Thyroid gland (tissue), 4 donors: ENCODE measurements around the gene CFDP1. TPM values are rescaled to one million over a fixed set of nuclear protein-coding genes. Genes with fewer than 3 reads are reported as not detected.

Source experiments
- DNase-seq, 2 donors: peaks; one replicate each; pipeline ENCODE4 v3.0.0-alpha.2; 2019
- H3K27ac ChIP-seq, 3 donors: fragments of 200-600 bp; sonication (generic); 1 replicate in 2 of 3; 2 replicates in 1 of 3; pipeline ENCODE4 v1.5.1; 2016 to 2019; ENCODE audit warnings: mild to moderate bottlenecking in 1 of 3, moderate library complexity in 1 of 3
- H3K27me3 ChIP-seq: fragments of 200-600 bp; sonication (generic); one replicate; pipeline ENCODE4 v1.5.1; 2019
- H3K36me3 ChIP-seq, 2 donors: fragments of 200-600 bp; sonication (generic); one replicate each; pipeline ENCODE4 v1.5.1; 2016 to 2019
- H3K4me1 ChIP-seq, 2 donors: fragments of 200-600 bp; sonication (generic); one replicate each; pipeline ENCODE4 v1.5.1; 2017 to 2019
- H3K4me3 ChIP-seq, 3 donors: fragments of 200-600 bp; sonication (generic); replicated peaks in 1 of 3; 1 replicate in 2 of 3; 2 replicates in 1 of 3; pipeline ENCODE4 v1.5.1; 2016; ENCODE audit warnings: mild to moderate bottlenecking in 1 of 3
- H3K9me3 ChIP-seq: fragments of 200-600 bp; sonication (generic); one replicate; pipeline ENCODE4 v1.5.1; 2017
- CTCF ChIP-seq, 6 experiments: fragments of 200-600 bp in 3 of 6; fragments of 450-650 bp in 3 of 6; sonication (generic) in 3 of 6; IDR thresholded peaks; one replicate each; pipeline ENCODE4 v1.5.1; 2016 to 2019; ENCODE audit warnings: antibody characterized with exemption in 6 of 6, mild to moderate bottlenecking in 2 of 6, inconsistent platforms in 1 of 6, moderate library complexity in 1 of 6
- POLR2A ChIP-seq, 2 donors: fragments of 450-650 bp; IDR thresholded peaks; one replicate each; pipeline ENCODE4 v1.6.1; 2017; ENCODE audit warnings: antibody characterized with exemption in 2 of 2, mild to moderate bottlenecking in 2 of 2, moderate library complexity in 1 of 2
- WGBS, 2 donors: methylation state at CpG; one replicate each; pipeline ENCODE4 v1.1.5; 2017; 5-methylcytosine and 5-hydroxymethylcytosine counted together
- intact Hi-C: fragments of 100-400 bp; cut with DNase I; formaldehyde crosslinking; loops from one replicate; pipeline ENCODE4 v1.15.1; 2023
- total RNA-seq, 4 donors: library from RNA; depleted of rRNA; stranded (reverse); fragments of >200 nt; gene quantifications; one replicate each; pipeline ENCODE4 v1.2.3, GENCODE V29; 2016

Gene CFDP1
- total RNA-seq, 4 donors from 2014 or later: 50.5 to 77.9 (median 60.7) TPM

DNA sequence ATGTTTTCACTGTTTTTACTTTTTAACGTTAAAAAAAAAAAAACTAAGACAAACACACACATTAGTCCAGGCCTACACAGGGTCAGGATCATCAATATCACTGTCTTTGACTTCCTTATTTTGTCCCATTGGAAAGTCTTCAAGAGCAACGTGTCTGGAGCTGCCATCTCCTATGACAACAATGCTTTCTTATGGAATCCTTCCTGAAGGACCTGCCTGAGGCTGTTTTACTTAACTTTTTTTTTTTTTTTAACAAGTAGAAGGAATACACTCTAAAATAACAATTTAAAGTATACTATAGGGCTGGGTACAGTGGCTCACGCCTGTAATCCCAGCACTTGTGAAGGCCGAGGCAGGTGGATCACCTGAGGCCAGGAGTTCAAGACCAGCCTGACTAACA lies 110.1 kb downstream of the CFDP1 start:
- TF ChIP-seq CTCF (IDR thresholded peaks at IDR 0.05) (no peak), POLR2A (IDR thresholded peaks at IDR 0.05) (no peak)
- Histone ChIP-seq H3K4me3 (no peak overlapping the region), H3K27me3 (no peaks in the 10 kb centered on the region), H3K27ac (no peak overlapping the region), H3K4me1 (peaks cover 14 to 28% of the 10 kb centered on the region in 2 donors), H3K9me3 (no peaks in the 10 kb centered on the region), H3K36me3 (no peaks in the 10 kb centered on the region)
- intact Hi-C loops: no loop called here
- WGBS, 2 donors: 60 to 62% methylated on average over 4 of the region's 4 CpGs
- no peak for DNase-seq

GRCh38 chr16:75322740-75323139 lies 110.6 kb downstream of the CFDP1 start:
- Histone ChIP-seq H3K4me3 (no peak overlapping the region), H3K27ac (no peak overlapping the region), H3K36me3 (no peaks in the 10 kb centered on the region), H3K9me3 (no peaks in the 10 kb centered on the region), H3K4me1 (peaks cover 19 to 28% of the 10 kb centered on the region in 2 donors), H3K27me3 (no peaks in the 10 kb centered on the region)
- 62 to 64% methylated on average over 3 of the region's 3 CpGs for WGBS, 2 donors
- intact Hi-C loops: no loop called here
- TF ChIP-seq POLR2A (IDR thresholded peaks at IDR 0.05) (no peak), CTCF (IDR thresholded peaks at IDR 0.05) (no peak)
- no peak for DNase-seq

- no peaks in the 10 kb centered on the region for H3K36me3 ChIP-seq
- 26 to 27% methylated on average over 3 of the region's 3 CpGs for WGBS, 2 donors
- peaks cover 20 to 32% of the 10 kb centered on the region in 2 donors for H3K4me1 ChIP-seq
- H3K4me3 ChIP-seq: no peak overlapping the region
- H3K27ac ChIP-seq: peak overlapping the region; percentile 40 to 57 (median 54)
- peak; percentile 60 to 62 for DNase-seq
- TF ChIP-seq POLR2A (IDR thresholded peaks at IDR 0.05) (no peak), CTCF (IDR thresholded peaks at IDR 0.05) (no peak)
- no peaks in the 10 kb centered on the region for H3K27me3 ChIP-seq
- H3K9me3 ChIP-seq: no peaks in the 10 kb centered on the region
- intact Hi-C loops: no loop called here
Measured at GRCh38 chr16:75320435-75320834, 112.9 kb downstream of the CFDP1 start.

- Histone ChIP-seq H3K36me3 (no peaks in the 10 kb centered on the region), H3K4me1 (peaks cover 20 to 32% of the 10 kb centered on the region in 2 donors), H3K27me3 (no peaks in the 10 kb centered on the region), H3K4me3 (no peak overlapping the region), H3K27ac (peak overlapping the region; percentile 40 to 57 (median 54)), H3K9me3 (no peaks in the 10 kb centered on the region)
- intact Hi-C loops: no loop called here
- TF ChIP-seq CTCF (IDR thresholded peaks at IDR 0.05) (no peak), POLR2A (IDR thresholded peaks at IDR 0.05) (no peak)
- no peak for DNase-seq
- WGBS, 2 donors: 51 to 53% methylated on average over 13 of the region's 13 CpGs
Measured at GRCh38 chr16:75319513-75320411, 113.5 kb downstream of the CFDP1 start.

DNA sequence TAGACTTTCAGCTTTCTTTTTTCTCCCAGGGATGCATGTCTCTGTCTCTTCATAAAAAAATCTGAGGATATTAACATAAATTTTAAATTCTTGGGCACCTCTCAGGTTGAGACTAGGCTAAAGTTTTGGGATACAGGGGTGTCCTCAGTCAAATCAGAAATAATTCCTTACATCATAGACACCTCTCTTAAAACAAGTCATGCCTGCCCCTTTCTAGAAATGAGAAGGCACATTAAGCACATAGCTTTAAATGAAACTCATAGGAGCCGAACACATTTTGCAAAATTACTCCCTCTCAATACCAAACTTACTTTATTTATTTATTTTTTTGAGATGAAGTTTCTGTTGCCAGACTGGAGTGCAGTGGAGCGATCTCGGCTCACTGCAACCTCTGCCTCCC lies 114.6 kb downstream of the CFDP1 start:
- no peak for DNase-seq
- intact Hi-C loops: no loop called here
- Histone ChIP-seq H3K9me3 (no peaks in the 10 kb centered on the region), H3K4me3 (no peak overlapping the region), H3K27me3 (no peaks in the 10 kb centered on the region), H3K4me1 (peaks cover 20 to 32% of the 10 kb centered on the region in 2 donors), H3K27ac (peak overlapping the region in 1 of 3 donors; percentile 40), H3K36me3 (no peaks in the 10 kb centered on the region)
- 71 to 74% methylated on average over 3 of the region's 3 CpGs for WGBS, 2 donors
- TF ChIP-seq POLR2A (IDR thresholded peaks at IDR 0.05) (no peak), CTCF (IDR thresholded peaks at IDR 0.05) (no peak)
